H1 (cell line): ENCODE results near the gene PTPRG. TPM values are rescaled to one million over a fixed set of nuclear protein-coding genes. Genes with fewer than 3 reads are reported as not detected.

Source experiments
- CTCF ChIA-PET: fragments of 300-600 bp; sonication (Branson Sonifier 250); formaldehyde crosslinking; loops from one replicate; lab custom pipeline; 2021; ENCODE audit not compliant: partially characterized antibody; lab: Charles Lee
- POLR2A ChIA-PET: fragments of 300-600 bp; sonication (Branson Sonifier 250); formaldehyde crosslinking; loops from one replicate; lab custom pipeline; 2021; ENCODE audit warnings: inconsistent platforms; ENCODE audit not compliant: partially characterized antibody; lab: Charles Lee
- DNase-seq, 2 experiments: peaks; one replicate each; pipeline versions ENCODE4 v3.0.0 to v3.0.0-alpha.2; 2010 to 2022; ENCODE audit warnings: low spot score in 2 of 2, low read depth in 1 of 2, mixed read lengths in 1 of 2
- FAIRE-seq: peaks from 2 replicates; lab custom pipeline; 2011; peaks lifted over from hg19 to GRCh38; lab: Jason Lieb, UNC
- H2AFZ ChIP-seq: 2 replicates; pipeline ENCODE4 v1.8.1; 2012; ENCODE audit warnings: low read length, inconsistent platforms
- H2AK5ac ChIP-seq: 2 replicates; pipeline ENCODE4 v1.6.1; 2013; ENCODE audit warnings: low read depth, low read length
- H2BK120ac ChIP-seq: replicated peaks from 2 replicates; pipeline ENCODE3; 2013; ENCODE audit warnings: low read depth, low read length, inconsistent platforms
- H2BK12ac ChIP-seq: 2 replicates; pipeline ENCODE4 v1.6.1; 2013; ENCODE audit warnings: low read depth, low read length
- H2BK15ac ChIP-seq: 2 replicates; pipeline ENCODE4 v1.6.1; 2013; ENCODE audit warnings: low read length
- H2BK20ac ChIP-seq: 2 replicates; pipeline ENCODE4 v1.6.1; 2013; ENCODE audit warnings: low read length
- H2BK5ac ChIP-seq: 2 replicates; pipeline ENCODE4 v1.6.1; 2013; ENCODE audit warnings: low read depth, low read length
- H3K14ac ChIP-seq: 2 replicates; pipeline ENCODE4 v1.6.1; 2013; ENCODE audit warnings: inconsistent platforms; ENCODE audit not compliant: insufficient read length
- H3K18ac ChIP-seq: 2 replicates; pipeline ENCODE4 v1.6.1; 2013; ENCODE audit warnings: low read length; ENCODE audit errors: extremely low read depth
- H3K23ac ChIP-seq: 2 replicates; pipeline ENCODE4 v1.6.1; 2013; ENCODE audit warnings: inconsistent platforms; ENCODE audit not compliant: insufficient read length
- H3K23me2 ChIP-seq: 2 replicates; pipeline ENCODE4 v1.6.1; 2013; ENCODE audit warnings: low read depth, low read length
- H3K27ac ChIP-seq: 2 replicates; pipeline ENCODE4 v1.6.1; 2011; ENCODE audit warnings: low read depth, low read length, inconsistent platforms
- H3K27me3 ChIP-seq, 4 experiments: replicated peaks in 1 of 4; 1 replicate in 1 of 4; 2 replicates in 3 of 4; pipeline versions ENCODE4 v1.6.1 to v1.8.1; 2011 to 2013; ENCODE audit warnings: low read length in 3 of 4, mild to moderate bottlenecking in 3 of 4, inconsistent platforms in 2 of 4, mixed read lengths in 2 of 4, moderate library complexity in 1 of 4; ENCODE audit not compliant: control insufficient read depth in 3 of 4, insufficient read depth in 3 of 4; ENCODE audit errors: extremely low read depth in 1 of 4
- H3K36me3 ChIP-seq, 4 experiments: 2 replicates each; pipeline versions ENCODE4 v1.6.1 to v1.8.1; 2011 to 2013; ENCODE audit warnings: mild to moderate bottlenecking in 4 of 4, low read length in 3 of 4, moderate library complexity in 2 of 4, control low read depth in 1 of 4, inconsistent platforms in 1 of 4; ENCODE audit not compliant: insufficient read depth in 4 of 4, control insufficient read depth in 2 of 4
- H3K4ac ChIP-seq: replicated peaks from 2 replicates; pipeline ENCODE3; 2013; ENCODE audit warnings: low read length, low read depth, mixed read lengths, inconsistent platforms; ENCODE audit not compliant: insufficient read length
- H3K4me1 ChIP-seq, 4 experiments: replicated peaks in 1 of 4; 1 replicate in 1 of 4; 2 replicates in 3 of 4; pipeline versions ENCODE4 v1.6.1 to v1.8.1; 2011 to 2013; ENCODE audit warnings: low read length in 3 of 4, inconsistent platforms in 2 of 4, mixed read lengths in 1 of 4; ENCODE audit not compliant: insufficient read depth in 4 of 4, control insufficient read depth in 3 of 4
- H3K4me2 ChIP-seq, 2 experiments: 2 replicates each; pipeline versions ENCODE4 v1.6.1 to v1.8.1; 2011 to 2013; ENCODE audit warnings: low read depth in 2 of 2, low read length in 2 of 2, control low read depth in 1 of 2, inconsistent platforms in 1 of 2, mild to moderate bottlenecking in 1 of 2; ENCODE audit not compliant: insufficient read depth in 1 of 2
- H3K4me3 ChIP-seq, 4 experiments: fragments of 200-600, 300-600 bp in 1 of 4; sonication (generic), shearing (Covaris generic), sonication (Bioruptor Twin) in 1 of 4; 2 replicates each; pipeline versions ENCODE4 v1.5.1 to v1.8.1; 2011 to 2016; ENCODE audit warnings: low read length in 4 of 4, low read depth in 3 of 4, control low read depth in 2 of 4, inconsistent platforms in 2 of 4, mild to moderate bottlenecking in 2 of 4, mixed read lengths in 1 of 4, moderate library complexity in 1 of 4; ENCODE audit not compliant: insufficient read depth in 2 of 4; ENCODE audit errors: extremely low read depth in 1 of 4
- H3K56ac ChIP-seq: replicated peaks from 2 replicates; pipeline ENCODE3; 2013; ENCODE audit warnings: low read depth, mild to moderate bottlenecking, mixed read lengths, low read length, inconsistent platforms; ENCODE audit not compliant: insufficient read length
- H3K79me1 ChIP-seq: 2 replicates; pipeline ENCODE4 v1.6.1; 2013; ENCODE audit warnings: low read depth, low read length, control low read depth
- H3K79me2 ChIP-seq, 2 experiments: 2 replicates each; pipeline versions ENCODE4 v1.6.1 to v1.8.1; 2012 to 2013; ENCODE audit warnings: low read length in 2 of 2, mild to moderate bottlenecking in 2 of 2, inconsistent platforms in 1 of 2; ENCODE audit not compliant: insufficient read depth in 2 of 2, control insufficient read depth in 1 of 2
- H3K9ac ChIP-seq, 4 experiments: replicated peaks in 1 of 4; 1 replicate in 1 of 4; 2 replicates in 3 of 4; pipeline versions ENCODE4 v1.6.1 to v1.8.1; 2011 to 2013; ENCODE audit warnings: low read depth in 3 of 4, low read length in 3 of 4, control low read depth in 2 of 4, mild to moderate bottlenecking in 2 of 4, moderate library complexity in 2 of 4, inconsistent platforms in 1 of 4; ENCODE audit errors: extremely low read depth in 1 of 4
- H3K9me3 ChIP-seq, 2 experiments: 2 replicates each; pipeline versions ENCODE4 v1.6.1 to v1.8.1; 2012 to 2013; ENCODE audit warnings: mild to moderate bottlenecking in 2 of 2, moderate library complexity in 2 of 2, control low read depth in 1 of 2, inconsistent platforms in 1 of 2, low read depth in 1 of 2, low read length in 1 of 2, mixed read lengths in 1 of 2; ENCODE audit not compliant: insufficient read depth in 2 of 2
- H4K20me1 ChIP-seq, 2 experiments: replicated peaks in 1 of 2; 2 replicates each; pipeline versions ENCODE3 to v1.8.1; 2011 to 2013; ENCODE audit warnings: inconsistent platforms in 2 of 2, low read length in 2 of 2, mild to moderate bottlenecking in 1 of 2; ENCODE audit not compliant: insufficient read depth in 2 of 2, control insufficient read depth in 1 of 2
- H4K5ac ChIP-seq: 2 replicates; pipeline ENCODE4 v1.6.1; 2013; ENCODE audit warnings: low read length, low read depth, mixed read lengths, inconsistent platforms; ENCODE audit not compliant: insufficient read length
- H4K8ac ChIP-seq: 2 replicates; pipeline ENCODE4 v1.8.0; 2013; ENCODE audit warnings: mild to moderate bottlenecking, moderate library complexity, low read length, inconsistent platforms; ENCODE audit not compliant: insufficient read depth; ENCODE audit errors: extremely low read depth
- H4K91ac ChIP-seq: replicated peaks from 2 replicates; pipeline ENCODE3; 2013; ENCODE audit warnings: low read length, mixed read lengths, inconsistent platforms; ENCODE audit not compliant: insufficient read length
- GTF2F1 ChIP-seq: IDR thresholded peaks from 2 replicates; pipeline ENCODE4 v1.6.1; 2012; ENCODE audit warnings: low read depth, low read length, improper control_type of control experiment, borderline replicate concordance
- KDM4A ChIP-seq: IDR thresholded peaks from one replicate; pipeline ENCODE4 v1.7.1; 2012; ENCODE audit warnings: low read depth, mild to moderate bottlenecking, moderate library complexity, low read length, inconsistent platforms; ENCODE audit not compliant: severe bottlenecking
- MAFK ChIP-seq: IDR thresholded peaks from 2 replicates; pipeline ENCODE4 v1.6.1; 2012; ENCODE audit warnings: low read depth, mild to moderate bottlenecking, improper control_type of control experiment, low read length
- NANOG ChIP-seq: IDR thresholded peaks from 2 replicates; pipeline ENCODE4 v1.6.1; 2011; ENCODE audit warnings: low read length, low read depth, mild to moderate bottlenecking, inconsistent platforms; ENCODE audit not compliant: insufficient read depth, poor library complexity, severe bottlenecking
- PHF8 ChIP-seq: fragments of 200-600 bp; sonication (generic); conservative IDR thresholded peaks from 2 replicates; pipeline ENCODE4 v1.7.1; 2012; ENCODE audit warnings: low read depth, mild to moderate bottlenecking, inconsistent platforms, low read length, moderate library complexity
- POLR2A ChIP-seq, 2 experiments: IDR thresholded peaks; 1 replicate in 1 of 2; 2 replicates in 1 of 2; pipeline ENCODE4 v1.6.1; 2011; ENCODE audit warnings: low read depth in 2 of 2, low read length in 2 of 2, mild to moderate bottlenecking in 2 of 2; ENCODE audit errors: control extremely low read depth in 1 of 2
- POU5F1 ChIP-seq: IDR thresholded peaks from 2 replicates; pipeline ENCODE4 v1.6.1; 2011; ENCODE audit warnings: low read depth, mild to moderate bottlenecking, low read length, moderate library complexity
- SAP30 ChIP-seq: fragments of 300-600 bp; sonication (generic); IDR thresholded peaks from 2 replicates; pipeline ENCODE4 v1.7.1; 2012; ENCODE audit warnings: low read length, moderate library complexity, mild to moderate bottlenecking, inconsistent platforms; ENCODE audit not compliant: insufficient read depth, insufficient replicate concordance
- SP2 ChIP-seq: IDR thresholded peaks from 2 replicates; pipeline ENCODE4 v1.6.1; 2012; ENCODE audit warnings: mild to moderate bottlenecking, low read length, inconsistent platforms
- SUZ12 ChIP-seq: fragments of 200-600 bp; sonication (generic); IDR thresholded peaks from 2 replicates; pipeline ENCODE4 v1.6.1; 2012; ENCODE audit warnings: mild to moderate bottlenecking, inconsistent platforms, low read length, moderate library complexity, mixed read lengths
- TAF1 ChIP-seq: IDR thresholded peaks from 2 replicates; pipeline ENCODE4 v1.6.1; 2011; ENCODE audit warnings: mild to moderate bottlenecking, low read depth, low read length
- TBP ChIP-seq: IDR thresholded peaks from 2 replicates; pipeline ENCODE4 v1.6.1; 2011; ENCODE audit warnings: low read depth, low read length, improper control_type of control experiment
- USF2 ChIP-seq: IDR thresholded peaks from 2 replicates; pipeline ENCODE4 v1.6.1; 2011; ENCODE audit warnings: low read length, improper control_type of control experiment
- WGBS, 2 experiments: shearing (Covaris generic) in 1 of 2; methylation state at CpG; one replicate each; pipeline versions ENCODE4 v1.1.6 to v1.1.7; 2013 to 2015; ENCODE audit warnings: low lambda C conversion rate in 2 of 2, mixed read lengths in 2 of 2, inconsistent platforms in 1 of 2, low coverage in 1 of 2, missing lambda C conversion rate in 1 of 2; ENCODE audit not compliant: insufficient replicate concordance in 2 of 2, insufficient coverage in 1 of 2, insufficient read length in 1 of 2; ENCODE audit errors: extremely low coverage in 1 of 2, missing lambda C conversion rate in 1 of 2; 5-methylcytosine and 5-hydroxymethylcytosine counted together
- polyA plus RNA-seq, 7 experiments: library from polyadenylated mRNA; depleted of rRNA in 3 of 7; stranded (reverse) in 5 of 7; unstranded in 2 of 7; fragments of >200 nt in 5 of 7; fragments of 200-250 nt in 2 of 7; gene quantifications; 1 replicate in 5 of 7; 2 replicates in 1 of 7; 4 replicates in 1 of 7; pipeline versions ENCODE4 v1.2.1 to v1.2.3, GENCODE V29; 2011 to 2013; ENCODE audit warnings: missing spikeins in 2 of 7, mixed read lengths in 2 of 7
- total RNA-seq: library from RNA; stranded (reverse); fragmentation: NEBNext Ultra II Directional; extraction: Animal tissue kit (Norgen Biotek cat#: 25700); gene quantifications from 2 replicates; pipeline ENCODE4 v1.2.1, GENCODE V29; 2021

The PTPRG gene
- total and polyA plus RNA-seq, 2 of the 8 experiments (the other 6 are each of a cell fraction or from before 2014, with no cell fraction given): 23.3 to 96.2 TPM

GRCh38 chr3:61595288-61595687 lies 33.9 kb downstream of the PTPRG start:
- no peak overlapping the region for H3K4ac ChIP-seq
- FAIRE-seq (peak; percentile 55), DNase-seq (no peak)
- no peaks in the 10 kb centered on the region; the same call in 1 of the 2 replicates for H3K23me2 ChIP-seq
- no peak overlapping the region for H3K4me3 ChIP-seq
- no peak overlapping the region for H2AK5ac ChIP-seq
- H3K9me3 ChIP-seq: no peaks in the 10 kb centered on the region
- H3K27me3 ChIP-seq: no peaks in the 10 kb centered on the region
- no peak overlapping the region for H3K9ac ChIP-seq
- H2BK15ac ChIP-seq: no peak overlapping the region
- H3K79me2 ChIP-seq: peaks cover 47 to 100% of the 10 kb centered on the region in 2 experiments
- peaks cover 14% of the 10 kb centered on the region for H3K79me1 ChIP-seq
- no peak overlapping the region for H4K8ac ChIP-seq
- CTCF ChIA-PET: interaction anchor here (0.9 to 1.0 kb wide), 2 partner anchors 17 to 32 kb away, joined by 3 read pairs; no protein-coding TSS in a partner anchor
- TF ChIP-seq SAP30 (no peak), TBP (no peak), SUZ12 (no peak), GTF2F1 (no peak), SP2 (no peak), USF2 (no peak), TAF1 (no peak), KDM4A (no peak), PHF8 (no peak), NANOG (no peak), POLR2A (IDR thresholded peaks at IDR 0.05; ENCODE audit: control extremely low read depth in 1 of 2, low read depth in 2 of 2, low read length in 2 of 2) (no peak), MAFK (no peak), POU5F1 (no peak)
- TF ChIP-seq, all 59 proteins: peak for 0
- POLR2A ChIA-PET: interaction anchor here (0.6 to 1.2 kb wide), 4 partner anchors 9 to 94 kb away, joined by 3 to 6 read pairs (median 4); no protein-coding TSS in a partner anchor
- Histone ChIP-seq H3K4me2 (no peak overlapping the region), H2BK20ac (no peak overlapping the region), H2BK12ac (no peak overlapping the region), H3K23ac (no peak overlapping the region), H2AFZ (no peak overlapping the region), H3K4me1 (peaks cover 3 to 22% (median 8%) of the 10 kb centered on the region in 4 experiments; a peak in 4 of 7 replicates), H4K20me1 (peaks cover 26 to 38% of the 10 kb centered on the region in 2 experiments), H2BK5ac (no peak overlapping the region), H3K18ac (no peak overlapping the region), H3K14ac (no peak overlapping the region), H4K5ac (no peak overlapping the region), H4K91ac (no peak overlapping the region), H3K27ac (no peak overlapping the region), H3K36me3 (0 out of 8 replicates have a peak, but pooled peaks cover 0 to 2% (median 0%) of the 10 kb centered on the region in 4 experiments), H2BK120ac (no peak overlapping the region), H3K56ac (no peak overlapping the region)
- WGBS, 2 experiments: 0% methylated on average over 1 of the region's 1 CpG; no CpG with 5 or more reads in 1 of the 2 experiments
